ENCODE results near the gene DIPK1B. TPM values are rescaled to one million over a fixed set of nuclear protein-coding genes. Genes with fewer than 3 reads are reported as not detected.

The DIPK1B gene
- total RNA-seq, 1 experiment from 2014 or later, result 45.4 TPM

DNA sequence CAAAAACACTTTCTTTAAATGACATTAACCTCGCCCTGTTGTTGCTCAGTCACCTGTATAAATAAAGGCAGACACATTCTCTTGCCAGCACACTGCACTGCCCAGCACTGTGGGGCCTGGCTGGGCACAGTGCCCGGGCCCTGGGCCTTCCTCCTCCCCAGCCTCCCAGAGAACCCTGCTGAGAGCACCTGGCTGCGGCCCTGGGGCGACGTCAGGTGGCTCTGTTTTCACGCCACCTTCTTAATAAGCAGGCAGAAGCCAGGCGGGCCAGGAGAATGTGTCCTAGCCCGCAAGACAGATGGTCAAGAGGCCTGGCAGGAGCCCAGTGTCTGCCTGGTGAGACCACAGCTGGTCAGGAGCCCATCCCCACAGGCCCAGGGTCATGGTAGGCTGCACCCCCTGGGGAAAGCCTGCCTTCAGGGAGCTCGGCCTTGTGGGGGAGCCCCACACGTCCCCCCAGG is 16.9 kb upstream of the DIPK1B start (continued):
- TF ChIP-seq, protein P1, sequence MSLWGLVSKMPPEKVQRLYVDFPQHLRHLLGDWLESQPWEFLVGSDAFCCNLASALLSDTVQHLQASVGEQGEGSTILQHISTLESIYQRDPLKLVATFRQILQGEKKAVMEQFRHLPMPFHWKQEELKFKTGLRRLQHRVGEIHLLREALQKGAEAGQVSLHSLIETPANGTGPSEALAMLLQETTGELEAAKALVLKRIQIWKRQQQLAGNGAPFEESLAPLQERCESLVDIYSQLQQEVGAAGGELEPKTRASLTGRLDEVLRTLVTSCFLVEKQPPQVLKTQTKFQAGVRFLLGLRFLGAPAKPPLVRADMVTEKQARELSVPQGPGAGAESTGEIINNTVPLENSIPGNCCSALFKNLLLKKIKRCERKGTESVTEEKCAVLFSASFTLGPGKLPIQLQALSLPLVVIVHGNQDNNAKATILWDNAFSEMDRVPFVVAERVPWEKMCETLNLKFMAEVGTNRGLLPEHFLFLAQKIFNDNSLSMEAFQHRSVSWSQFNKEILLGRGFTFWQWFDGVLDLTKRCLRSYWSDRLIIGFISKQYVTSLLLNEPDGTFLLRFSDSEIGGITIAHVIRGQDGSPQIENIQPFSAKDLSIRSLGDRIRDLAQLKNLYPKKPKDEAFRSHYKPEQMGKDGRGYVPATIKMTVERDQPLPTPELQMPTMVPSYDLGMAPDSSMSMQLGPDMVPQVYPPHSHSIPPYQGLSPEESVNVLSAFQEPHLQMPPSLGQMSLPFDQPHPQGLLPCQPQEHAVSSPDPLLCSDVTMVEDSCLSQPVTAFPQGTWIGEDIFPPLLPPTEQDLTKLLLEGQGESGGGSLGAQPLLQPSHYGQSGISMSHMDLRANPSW (CRISPR knock-in tag; conservative IDR thresholded peaks at IDR 0.05; ENCODE audit: low read depth), result no peak
- TF ChIP-seq, protein P2, sequence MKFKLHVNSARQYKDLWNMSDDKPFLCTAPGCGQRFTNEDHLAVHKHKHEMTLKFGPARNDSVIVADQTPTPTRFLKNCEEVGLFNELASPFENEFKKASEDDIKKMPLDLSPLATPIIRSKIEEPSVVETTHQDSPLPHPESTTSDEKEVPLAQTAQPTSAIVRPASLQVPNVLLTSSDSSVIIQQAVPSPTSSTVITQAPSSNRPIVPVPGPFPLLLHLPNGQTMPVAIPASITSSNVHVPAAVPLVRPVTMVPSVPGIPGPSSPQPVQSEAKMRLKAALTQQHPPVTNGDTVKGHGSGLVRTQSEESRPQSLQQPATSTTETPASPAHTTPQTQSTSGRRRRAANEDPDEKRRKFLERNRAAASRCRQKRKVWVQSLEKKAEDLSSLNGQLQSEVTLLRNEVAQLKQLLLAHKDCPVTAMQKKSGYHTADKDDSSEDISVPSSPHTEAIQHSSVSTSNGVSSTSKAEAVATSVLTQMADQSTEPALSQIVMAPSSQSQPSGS (CRISPR knock-in tag; IDR thresholded peaks at IDR 0.05; ENCODE audit: borderline replicate concordance, low read depth), result no peak
- TF ChIP-seq ZNF121 (CRISPR knock-in tag; IDR thresholded peaks at IDR 0.05) (no peak), JAZF1 (CRISPR knock-in tag; IDR thresholded peaks at IDR 0.05) (no peak), FOXJ3 (CRISPR knock-in tag; IDR thresholded peaks at IDR 0.05; ENCODE audit: borderline replicate concordance) (no peak), SMAD3 (CRISPR knock-in tag; IDR thresholded peaks at IDR 0.05; ENCODE audit: borderline replicate concordance) (no peak)
- TF ChIP-seq, protein P3, sequence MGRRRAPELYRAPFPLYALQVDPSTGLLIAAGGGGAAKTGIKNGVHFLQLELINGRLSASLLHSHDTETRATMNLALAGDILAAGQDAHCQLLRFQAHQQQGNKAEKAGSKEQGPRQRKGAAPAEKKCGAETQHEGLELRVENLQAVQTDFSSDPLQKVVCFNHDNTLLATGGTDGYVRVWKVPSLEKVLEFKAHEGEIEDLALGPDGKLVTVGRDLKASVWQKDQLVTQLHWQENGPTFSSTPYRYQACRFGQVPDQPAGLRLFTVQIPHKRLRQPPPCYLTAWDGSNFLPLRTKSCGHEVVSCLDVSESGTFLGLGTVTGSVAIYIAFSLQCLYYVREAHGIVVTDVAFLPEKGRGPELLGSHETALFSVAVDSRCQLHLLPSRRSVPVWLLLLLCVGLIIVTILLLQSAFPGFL (CRISPR knock-in tag; IDR thresholded peaks at IDR 0.05; ENCODE audit: borderline replicate concordance), result no peak
- TF ChIP-seq, protein P4, sequence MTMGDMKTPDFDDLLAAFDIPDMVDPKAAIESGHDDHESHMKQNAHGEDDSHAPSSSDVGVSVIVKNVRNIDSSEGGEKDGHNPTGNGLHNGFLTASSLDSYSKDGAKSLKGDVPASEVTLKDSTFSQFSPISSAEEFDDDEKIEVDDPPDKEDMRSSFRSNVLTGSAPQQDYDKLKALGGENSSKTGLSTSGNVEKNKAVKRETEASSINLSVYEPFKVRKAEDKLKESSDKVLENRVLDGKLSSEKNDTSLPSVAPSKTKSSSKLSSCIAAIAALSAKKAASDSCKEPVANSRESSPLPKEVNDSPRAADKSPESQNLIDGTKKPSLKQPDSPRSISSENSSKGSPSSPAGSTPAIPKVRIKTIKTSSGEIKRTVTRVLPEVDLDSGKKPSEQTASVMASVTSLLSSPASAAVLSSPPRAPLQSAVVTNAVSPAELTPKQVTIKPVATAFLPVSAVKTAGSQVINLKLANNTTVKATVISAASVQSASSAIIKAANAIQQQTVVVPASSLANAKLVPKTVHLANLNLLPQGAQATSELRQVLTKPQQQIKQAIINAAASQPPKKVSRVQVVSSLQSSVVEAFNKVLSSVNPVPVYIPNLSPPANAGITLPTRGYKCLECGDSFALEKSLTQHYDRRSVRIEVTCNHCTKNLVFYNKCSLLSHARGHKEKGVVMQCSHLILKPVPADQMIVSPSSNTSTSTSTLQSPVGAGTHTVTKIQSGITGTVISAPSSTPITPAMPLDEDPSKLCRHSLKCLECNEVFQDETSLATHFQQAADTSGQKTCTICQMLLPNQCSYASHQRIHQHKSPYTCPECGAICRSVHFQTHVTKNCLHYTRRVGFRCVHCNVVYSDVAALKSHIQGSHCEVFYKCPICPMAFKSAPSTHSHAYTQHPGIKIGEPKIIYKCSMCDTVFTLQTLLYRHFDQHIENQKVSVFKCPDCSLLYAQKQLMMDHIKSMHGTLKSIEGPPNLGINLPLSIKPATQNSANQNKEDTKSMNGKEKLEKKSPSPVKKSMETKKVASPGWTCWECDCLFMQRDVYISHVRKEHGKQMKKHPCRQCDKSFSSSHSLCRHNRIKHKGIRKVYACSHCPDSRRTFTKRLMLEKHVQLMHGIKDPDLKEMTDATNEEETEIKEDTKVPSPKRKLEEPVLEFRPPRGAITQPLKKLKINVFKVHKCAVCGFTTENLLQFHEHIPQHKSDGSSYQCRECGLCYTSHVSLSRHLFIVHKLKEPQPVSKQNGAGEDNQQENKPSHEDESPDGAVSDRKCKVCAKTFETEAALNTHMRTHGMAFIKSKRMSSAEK (CRISPR knock-in tag; IDR thresholded peaks at IDR 0.05; ENCODE audit: borderline replicate concordance), result no peak
- TF ChIP-seq, protein P5, sequence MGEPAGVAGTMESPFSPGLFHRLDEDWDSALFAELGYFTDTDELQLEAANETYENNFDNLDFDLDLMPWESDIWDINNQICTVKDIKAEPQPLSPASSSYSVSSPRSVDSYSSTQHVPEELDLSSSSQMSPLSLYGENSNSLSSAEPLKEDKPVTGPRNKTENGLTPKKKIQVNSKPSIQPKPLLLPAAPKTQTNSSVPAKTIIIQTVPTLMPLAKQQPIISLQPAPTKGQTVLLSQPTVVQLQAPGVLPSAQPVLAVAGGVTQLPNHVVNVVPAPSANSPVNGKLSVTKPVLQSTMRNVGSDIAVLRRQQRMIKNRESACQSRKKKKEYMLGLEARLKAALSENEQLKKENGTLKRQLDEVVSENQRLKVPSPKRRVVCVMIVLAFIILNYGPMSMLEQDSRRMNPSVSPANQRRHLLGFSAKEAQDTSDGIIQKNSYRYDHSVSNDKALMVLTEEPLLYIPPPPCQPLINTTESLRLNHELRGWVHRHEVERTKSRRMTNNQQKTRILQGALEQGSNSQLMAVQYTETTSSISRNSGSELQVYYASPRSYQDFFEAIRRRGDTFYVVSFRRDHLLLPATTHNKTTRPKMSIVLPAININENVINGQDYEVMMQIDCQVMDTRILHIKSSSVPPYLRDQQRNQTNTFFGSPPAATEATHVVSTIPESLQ (CRISPR knock-in tag; IDR thresholded peaks at IDR 0.05), result no peak

DNA sequence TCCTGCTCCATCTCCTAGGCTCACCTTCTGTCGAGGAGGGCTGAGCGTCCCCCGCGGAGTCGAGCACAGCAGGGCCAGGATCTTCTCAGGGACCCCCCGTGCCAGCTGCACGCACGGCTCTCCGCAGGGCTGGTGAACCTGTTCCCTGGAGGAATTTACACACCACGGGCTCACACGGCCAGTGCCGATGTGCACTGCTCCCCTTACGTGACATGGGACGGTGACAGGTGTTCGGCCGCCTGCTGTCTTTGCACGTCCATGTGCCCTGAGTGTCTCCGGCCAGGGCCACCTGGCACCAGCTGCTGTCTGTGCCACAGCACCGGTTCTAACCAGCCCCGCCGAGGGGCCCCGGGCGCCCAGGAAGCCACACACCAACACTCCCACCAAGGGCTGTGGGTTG is 16.4 kb upstream of the DIPK1B start:
- Mint-ChIP-seq H3K36me3 (no peaks in the 10 kb centered on the region), H3K9me3 (no peaks in the 10 kb centered on the region), H3K4me3 (no peak overlapping the region), H3K27me3 (ENCODE audit: low read depth) (peaks cover 9% of the 10 kb centered on the region), H3K27ac (no peak overlapping the region), H3K4me1 (peaks cover 10% of the 10 kb centered on the region)
- no peak for DNase-seq (ENCODE audit: low spot score)
- ChIA-PET CTCF (interaction anchor here (1.1 to 2.3 kb wide), 5 partner anchors 10 to 32 kb away, joined by 4 to 9 read pairs (median 6); no protein-coding TSS in a partner anchor), POLR2A (no interaction called here)
- no peak for ATAC-seq
- TF ChIP-seq, protein P6, sequence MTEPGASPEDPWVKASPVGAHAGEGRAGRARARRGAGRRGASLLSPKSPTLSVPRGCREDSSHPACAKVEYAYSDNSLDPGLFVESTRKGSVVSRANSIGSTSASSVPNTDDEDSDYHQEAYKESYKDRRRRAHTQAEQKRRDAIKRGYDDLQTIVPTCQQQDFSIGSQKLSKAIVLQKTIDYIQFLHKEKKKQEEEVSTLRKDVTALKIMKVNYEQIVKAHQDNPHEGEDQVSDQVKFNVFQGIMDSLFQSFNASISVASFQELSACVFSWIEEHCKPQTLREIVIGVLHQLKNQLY (CRISPR knock-in tag; IDR thresholded peaks at IDR 0.05), result no peak
- TF ChIP-seq, protein P7, sequence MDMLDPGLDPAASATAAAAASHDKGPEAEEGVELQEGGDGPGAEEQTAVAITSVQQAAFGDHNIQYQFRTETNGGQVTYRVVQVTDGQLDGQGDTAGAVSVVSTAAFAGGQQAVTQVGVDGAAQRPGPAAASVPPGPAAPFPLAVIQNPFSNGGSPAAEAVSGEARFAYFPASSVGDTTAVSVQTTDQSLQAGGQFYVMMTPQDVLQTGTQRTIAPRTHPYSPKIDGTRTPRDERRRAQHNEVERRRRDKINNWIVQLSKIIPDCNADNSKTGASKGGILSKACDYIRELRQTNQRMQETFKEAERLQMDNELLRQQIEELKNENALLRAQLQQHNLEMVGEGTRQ (CRISPR knock-in tag; IDR thresholded peaks at IDR 0.05), result no peak
- TF ChIP-seq, protein P8, sequence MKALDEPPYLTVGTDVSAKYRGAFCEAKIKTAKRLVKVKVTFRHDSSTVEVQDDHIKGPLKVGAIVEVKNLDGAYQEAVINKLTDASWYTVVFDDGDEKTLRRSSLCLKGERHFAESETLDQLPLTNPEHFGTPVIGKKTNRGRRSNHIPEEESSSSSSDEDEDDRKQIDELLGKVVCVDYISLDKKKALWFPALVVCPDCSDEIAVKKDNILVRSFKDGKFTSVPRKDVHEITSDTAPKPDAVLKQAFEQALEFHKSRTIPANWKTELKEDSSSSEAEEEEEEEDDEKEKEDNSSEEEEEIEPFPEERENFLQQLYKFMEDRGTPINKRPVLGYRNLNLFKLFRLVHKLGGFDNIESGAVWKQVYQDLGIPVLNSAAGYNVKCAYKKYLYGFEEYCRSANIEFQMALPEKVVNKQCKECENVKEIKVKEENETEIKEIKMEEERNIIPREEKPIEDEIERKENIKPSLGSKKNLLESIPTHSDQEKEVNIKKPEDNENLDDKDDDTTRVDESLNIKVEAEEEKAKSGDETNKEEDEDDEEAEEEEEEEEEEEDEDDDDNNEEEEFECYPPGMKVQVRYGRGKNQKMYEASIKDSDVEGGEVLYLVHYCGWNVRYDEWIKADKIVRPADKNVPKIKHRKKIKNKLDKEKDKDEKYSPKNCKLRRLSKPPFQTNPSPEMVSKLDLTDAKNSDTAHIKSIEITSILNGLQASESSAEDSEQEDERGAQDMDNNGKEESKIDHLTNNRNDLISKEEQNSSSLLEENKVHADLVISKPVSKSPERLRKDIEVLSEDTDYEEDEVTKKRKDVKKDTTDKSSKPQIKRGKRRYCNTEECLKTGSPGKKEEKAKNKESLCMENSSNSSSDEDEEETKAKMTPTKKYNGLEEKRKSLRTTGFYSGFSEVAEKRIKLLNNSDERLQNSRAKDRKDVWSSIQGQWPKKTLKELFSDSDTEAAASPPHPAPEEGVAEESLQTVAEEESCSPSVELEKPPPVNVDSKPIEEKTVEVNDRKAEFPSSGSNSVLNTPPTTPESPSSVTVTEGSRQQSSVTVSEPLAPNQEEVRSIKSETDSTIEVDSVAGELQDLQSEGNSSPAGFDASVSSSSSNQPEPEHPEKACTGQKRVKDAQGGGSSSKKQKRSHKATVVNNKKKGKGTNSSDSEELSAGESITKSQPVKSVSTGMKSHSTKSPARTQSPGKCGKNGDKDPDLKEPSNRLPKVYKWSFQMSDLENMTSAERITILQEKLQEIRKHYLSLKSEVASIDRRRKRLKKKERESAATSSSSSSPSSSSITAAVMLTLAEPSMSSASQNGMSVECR (CRISPR knock-in tag; IDR thresholded peaks at IDR 0.05; ENCODE audit: borderline replicate concordance), result no peak
- TF ChIP-seq, protein P9, sequence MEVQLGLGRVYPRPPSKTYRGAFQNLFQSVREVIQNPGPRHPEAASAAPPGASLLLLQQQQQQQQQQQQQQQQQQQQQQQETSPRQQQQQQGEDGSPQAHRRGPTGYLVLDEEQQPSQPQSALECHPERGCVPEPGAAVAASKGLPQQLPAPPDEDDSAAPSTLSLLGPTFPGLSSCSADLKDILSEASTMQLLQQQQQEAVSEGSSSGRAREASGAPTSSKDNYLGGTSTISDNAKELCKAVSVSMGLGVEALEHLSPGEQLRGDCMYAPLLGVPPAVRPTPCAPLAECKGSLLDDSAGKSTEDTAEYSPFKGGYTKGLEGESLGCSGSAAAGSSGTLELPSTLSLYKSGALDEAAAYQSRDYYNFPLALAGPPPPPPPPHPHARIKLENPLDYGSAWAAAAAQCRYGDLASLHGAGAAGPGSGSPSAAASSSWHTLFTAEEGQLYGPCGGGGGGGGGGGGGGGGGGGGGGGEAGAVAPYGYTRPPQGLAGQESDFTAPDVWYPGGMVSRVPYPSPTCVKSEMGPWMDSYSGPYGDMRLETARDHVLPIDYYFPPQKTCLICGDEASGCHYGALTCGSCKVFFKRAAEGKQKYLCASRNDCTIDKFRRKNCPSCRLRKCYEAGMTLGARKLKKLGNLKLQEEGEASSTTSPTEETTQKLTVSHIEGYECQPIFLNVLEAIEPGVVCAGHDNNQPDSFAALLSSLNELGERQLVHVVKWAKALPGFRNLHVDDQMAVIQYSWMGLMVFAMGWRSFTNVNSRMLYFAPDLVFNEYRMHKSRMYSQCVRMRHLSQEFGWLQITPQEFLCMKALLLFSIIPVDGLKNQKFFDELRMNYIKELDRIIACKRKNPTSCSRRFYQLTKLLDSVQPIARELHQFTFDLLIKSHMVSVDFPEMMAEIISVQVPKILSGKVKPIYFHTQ (CRISPR knock-in tag; IDR thresholded peaks at IDR 0.05), result no peak
